T-helper 1 cell (primary cell): ENCODE data around the gene MS4A6E.
"Not testable (repeated sequence)": the region's sequence is repeated elsewhere in the genome, so short reads cannot be mapped to it uniquely, and the experiment has no call there.

ENCODE experiments used
- DNase-seq, 5 donors: peaks; one replicate each; pipeline ENCODE4 v3.0.0-alpha.2; 2012 to 2020

Gene MS4A6E

DNA sequence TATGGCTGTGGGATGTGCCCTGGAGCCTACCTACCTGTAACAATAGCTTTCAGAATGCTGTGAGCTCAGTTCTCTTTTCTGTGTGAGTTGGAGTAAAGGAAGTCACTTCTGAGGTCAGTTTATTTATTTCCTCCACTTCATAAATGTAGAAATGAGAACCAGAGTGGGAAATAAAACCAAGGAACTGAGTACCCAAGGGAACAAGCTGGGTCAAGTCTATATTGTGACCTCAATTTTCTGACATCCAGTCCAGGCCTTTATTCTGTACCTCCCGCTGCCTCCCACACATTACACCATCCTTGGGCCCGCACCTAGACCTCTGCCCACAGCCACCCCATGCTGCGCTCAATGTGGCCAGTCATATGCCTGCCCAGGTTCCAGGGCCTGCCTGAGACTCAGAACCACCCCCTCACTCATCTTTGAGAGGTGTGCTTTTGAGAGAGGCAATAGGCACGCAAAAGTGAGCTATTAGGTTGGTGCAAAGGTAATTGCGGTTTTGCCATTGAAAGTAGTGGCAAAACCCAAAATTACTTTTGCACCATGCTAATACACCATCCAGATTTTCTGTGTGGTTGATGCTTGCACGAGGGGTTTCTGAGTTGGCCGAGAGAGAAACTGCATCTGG, 9.8 kb downstream of the MS4A6E start:
- no peak for DNase-seq

- DNase-seq, result no peak
Observed at GRCh38 chr11:60338053-60338452, 11.0 kb downstream of the MS4A6E start.

GRCh38 chr11:60339356-60339755, 12.3 kb downstream of the MS4A6E start:
- no peak for DNase-seq

DNA sequence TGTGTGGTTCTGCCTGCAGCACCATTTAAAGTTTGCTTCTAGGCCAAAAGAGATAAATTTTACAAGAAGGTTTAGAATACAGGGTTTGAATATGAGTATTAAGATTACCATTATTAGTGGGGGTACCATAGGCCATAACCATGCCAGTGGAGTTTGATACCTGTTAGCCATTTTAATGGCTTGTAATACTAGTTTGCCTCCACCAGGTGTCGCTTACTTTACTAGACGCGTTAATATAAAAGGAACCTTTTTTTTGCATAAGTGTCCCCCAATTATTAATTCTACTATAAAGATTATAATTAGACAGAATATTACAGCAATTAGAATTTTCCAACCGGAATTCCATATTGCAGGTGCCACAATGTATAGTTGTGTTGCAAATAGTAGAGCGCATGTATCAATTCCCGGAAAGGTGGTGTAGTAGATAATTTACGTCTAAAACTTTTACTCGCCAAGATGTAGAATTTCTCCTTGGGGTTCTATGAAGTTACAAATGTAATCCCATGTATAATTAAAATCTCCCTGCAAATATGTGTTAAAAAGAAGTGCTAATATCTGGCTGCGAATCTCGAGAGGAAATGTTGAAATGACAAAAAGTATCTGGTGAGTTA, 16.1 kb downstream of the MS4A6E start:
- DNase-seq, result no peak

DNA sequence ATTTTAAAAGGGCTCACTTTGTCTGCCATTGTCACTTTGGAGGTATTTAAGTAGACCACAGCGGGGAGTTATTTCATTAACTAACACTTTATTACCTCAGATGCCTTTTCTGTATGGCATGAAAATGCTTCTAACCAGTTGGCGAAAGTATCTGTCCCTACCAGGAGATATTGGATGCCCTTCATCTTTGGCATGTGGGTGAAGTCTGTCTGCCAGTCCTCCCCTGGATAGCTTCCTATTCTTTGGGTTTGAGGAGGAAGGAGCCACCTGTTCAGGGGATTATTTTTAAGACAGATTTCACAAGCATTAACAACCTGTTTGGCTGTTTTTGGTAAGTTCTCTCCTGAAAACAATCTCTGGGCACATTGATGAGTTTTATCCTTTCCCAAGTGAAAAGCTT, 17.1 kb downstream of the MS4A6E start:
- no peak for DNase-seq

DNA sequence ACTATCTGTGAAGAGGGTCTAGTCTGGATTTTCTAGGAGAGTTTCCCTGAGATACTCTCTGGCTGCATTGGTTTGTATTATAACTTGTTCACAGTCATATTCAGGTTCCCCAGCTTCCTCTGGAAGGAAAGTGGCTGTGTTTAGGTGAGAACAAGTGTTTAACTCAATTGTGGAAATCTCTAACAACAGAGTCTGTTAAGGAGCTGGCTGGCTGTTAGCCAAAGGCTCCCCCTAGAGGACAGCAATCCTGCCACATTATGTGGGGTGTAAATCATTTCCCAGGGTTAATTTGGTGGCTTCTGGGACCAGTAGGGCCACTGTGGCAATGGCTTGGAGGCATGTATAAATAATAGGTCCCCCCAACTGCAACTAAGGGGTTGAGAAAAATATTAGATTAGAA, 18.4 kb downstream of the MS4A6E start:
- no peak for DNase-seq

GRCh38 chr11:60347084-60347797, 20.2 kb downstream of the MS4A6E start:
- DNase-seq, result no peak

DNA sequence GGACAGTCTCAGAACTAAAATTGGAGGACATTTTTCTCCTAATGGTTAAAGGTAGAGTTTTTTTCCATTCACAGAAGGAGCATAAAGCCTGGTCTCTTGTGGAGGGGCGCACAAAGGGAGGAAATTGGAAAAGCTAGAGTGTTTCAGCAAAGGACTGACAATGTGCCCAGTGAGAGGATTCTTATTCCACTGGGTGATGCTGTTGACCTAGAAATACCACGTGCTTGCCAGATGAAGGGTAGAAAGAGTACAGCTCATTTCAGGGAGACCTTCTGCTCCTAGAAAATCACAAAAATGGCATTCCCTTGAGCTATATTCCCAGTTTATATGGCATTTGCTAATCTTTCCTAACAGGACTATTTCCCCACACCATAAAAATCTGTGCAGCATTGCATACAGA, 21.1 kb downstream of the MS4A6E start:
- DNase-seq, result no peak

DNA sequence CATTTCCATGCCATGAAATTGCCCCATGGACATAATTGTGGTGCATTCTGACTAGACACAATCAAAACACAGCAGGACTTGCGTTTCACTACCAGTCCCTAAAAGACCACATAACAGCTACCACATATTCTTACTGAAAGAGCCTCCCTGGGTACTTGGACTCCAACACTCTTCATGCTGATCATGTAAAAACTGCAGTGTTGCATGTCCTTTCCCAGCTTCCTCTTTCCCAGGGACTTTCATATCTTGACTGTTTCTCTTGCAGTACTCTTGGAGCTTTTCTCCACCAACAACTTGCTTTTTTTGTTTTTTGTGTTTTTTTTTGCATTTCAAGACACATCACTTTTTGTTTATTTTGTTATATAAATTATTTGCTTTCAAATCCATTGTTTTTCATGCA, 22.9 kb downstream of the MS4A6E start:
- DNase-seq, result no peak

- DNase-seq, result no peak
Observed at GRCh38 chr11:60357771-60358170, 30.7 kb downstream of the MS4A6E start.

GRCh38 chr11:60360621-60361020, 33.6 kb downstream of the MS4A6E start:
- no peak for DNase-seq

GRCh38 chr11:60362241-60362640, 35.2 kb downstream of the MS4A6E start:
- DNase-seq, result no peak

GRCh38 chr11:60363542-60364470, 36.8 kb downstream of the MS4A6E start:
- peak; percentile 11 to 52 (median 35) for DNase-seq

DNA sequence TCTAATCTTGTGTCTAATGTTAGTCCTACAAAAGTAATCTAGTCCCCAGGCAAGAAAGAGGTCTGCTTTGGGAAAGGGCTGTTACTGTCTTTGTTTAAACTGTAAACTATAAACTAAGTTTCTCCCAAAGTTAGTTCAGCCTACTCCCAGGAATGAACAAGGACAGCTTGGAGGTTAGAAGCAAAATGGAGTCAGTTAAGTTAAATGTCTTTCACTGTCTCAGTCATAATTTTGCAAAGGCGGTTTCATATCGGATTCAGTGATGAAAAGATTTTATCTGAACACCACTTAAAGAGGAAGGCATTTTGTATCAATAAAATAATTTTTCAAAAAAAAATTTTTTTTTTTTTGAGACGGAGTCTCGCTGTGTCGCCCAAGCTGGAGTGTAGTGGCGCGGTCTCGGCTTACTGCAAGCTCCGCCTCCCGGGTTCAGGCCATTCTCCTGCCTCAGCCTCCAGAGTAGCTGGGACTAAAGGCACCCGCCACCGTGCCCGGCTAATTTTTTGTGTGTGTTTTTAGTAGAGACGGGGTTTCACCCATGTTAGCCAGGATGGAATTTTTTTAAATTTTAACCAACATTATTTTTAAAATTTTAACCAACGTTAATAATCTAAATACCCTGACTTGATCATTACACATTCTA, 39.3 kb downstream of the MS4A6E start:
- not testable (repeated sequence) for DNase-seq

- DNase-seq, result peak in 1 of 5 donors; percentile 37
Observed at GRCh38 chr11:60367009-60367408, 40.0 kb downstream of the MS4A6E start.

GRCh38 chr11:60367896-60368295, 40.8 kb downstream of the MS4A6E start:
- DNase-seq, result no peak

DNA sequence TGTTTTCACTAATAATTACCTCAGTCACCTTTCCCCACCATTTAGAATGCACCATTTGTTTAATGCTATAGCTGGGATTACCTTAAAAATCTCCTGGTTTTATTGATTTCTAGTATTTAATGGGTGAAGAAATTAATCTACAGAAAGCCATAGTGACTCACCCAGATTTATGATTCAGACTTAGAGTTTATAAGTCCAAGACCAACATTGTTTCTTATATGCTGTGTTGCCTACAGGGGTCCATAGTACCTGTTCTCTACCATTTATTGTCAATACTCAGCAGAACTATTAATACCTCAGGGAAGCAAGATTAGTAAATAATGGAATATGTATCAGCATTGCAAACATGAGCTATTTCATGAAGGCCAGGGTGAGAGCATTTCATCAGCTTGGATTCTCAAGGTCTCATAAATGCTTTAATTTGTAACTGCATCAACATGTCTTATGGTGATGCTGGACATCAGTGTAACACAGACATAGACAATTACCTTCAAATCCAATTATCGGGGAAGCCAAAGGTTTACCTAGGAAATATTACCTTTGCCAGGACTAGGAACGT, 43.3 kb downstream of the MS4A6E start:
- no peak for DNase-seq

GRCh38 chr11:60370811-60371298, 43.8 kb downstream of the MS4A6E start:
- DNase-seq, result no peak

DNA sequence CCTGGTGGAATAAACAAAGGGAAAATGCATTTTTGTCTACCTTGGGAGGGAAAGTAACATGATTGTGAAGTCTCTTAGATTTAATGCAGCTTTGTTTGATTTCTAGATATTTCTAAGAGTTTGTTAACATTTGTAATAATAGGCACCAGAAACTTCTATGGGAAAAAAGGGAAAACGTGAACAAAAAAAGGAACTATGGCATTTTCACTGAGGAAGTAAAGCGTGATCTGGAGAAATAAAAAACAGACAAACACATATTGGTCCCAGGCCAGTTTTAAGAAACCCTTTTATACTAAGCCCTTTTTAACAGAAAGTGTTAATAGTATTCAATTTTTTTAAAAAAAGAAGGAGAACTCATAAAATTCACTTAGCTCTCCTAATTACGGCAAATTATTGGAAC, 44.3 kb downstream of the MS4A6E start:
- DNase-seq, result no peak

GRCh38 chr11:60371854-60372253, 44.8 kb downstream of the MS4A6E start:
- no peak for DNase-seq

DNA sequence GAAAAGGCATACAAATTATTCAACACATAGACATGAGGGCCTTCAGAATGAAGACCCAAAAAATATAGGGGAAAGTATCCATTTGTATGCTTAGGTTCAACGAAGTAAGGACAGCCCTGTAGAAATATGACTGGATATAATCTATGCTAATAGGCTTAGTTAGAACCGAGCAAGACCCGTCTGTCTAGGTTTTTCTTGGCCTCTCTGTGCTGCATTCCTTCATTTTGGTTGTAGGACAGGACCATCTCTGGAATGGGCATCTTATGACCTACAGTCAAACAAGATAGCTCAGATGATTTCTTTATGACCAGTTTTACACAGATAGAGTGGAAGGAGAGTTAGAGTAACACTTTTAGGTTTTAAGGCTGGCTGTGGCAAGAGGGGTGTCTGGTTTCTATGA, 45.7 kb downstream of the MS4A6E start:
- DNase-seq, result no peak

- DNase-seq, result no peak
Observed at GRCh38 chr11:60375316-60375715, 48.3 kb downstream of the MS4A6E start.
